LNCaP clone FGC (cell line): ENCODE measurements around the gene CACNA1C.

Source experiments
- DNase-seq: peaks from one replicate; pipeline ENCODE4 v3.0.0-alpha.2; 2011; ENCODE audit warnings: low read depth
- H3K4me3 ChIP-seq: 2 replicates; pipeline ENCODE4 v1.5.1; 2011; ENCODE audit warnings: mild to moderate bottlenecking, low read depth, low read length, control low read depth
- CTCF ChIP-seq: IDR thresholded peaks from 2 replicates; pipeline ENCODE4 v1.5.1; 2012; ENCODE audit warnings: mild to moderate bottlenecking; ENCODE audit not compliant: control insufficient read depth, insufficient read depth; ENCODE audit errors: extremely low read depth

Gene CACNA1C

DNA sequence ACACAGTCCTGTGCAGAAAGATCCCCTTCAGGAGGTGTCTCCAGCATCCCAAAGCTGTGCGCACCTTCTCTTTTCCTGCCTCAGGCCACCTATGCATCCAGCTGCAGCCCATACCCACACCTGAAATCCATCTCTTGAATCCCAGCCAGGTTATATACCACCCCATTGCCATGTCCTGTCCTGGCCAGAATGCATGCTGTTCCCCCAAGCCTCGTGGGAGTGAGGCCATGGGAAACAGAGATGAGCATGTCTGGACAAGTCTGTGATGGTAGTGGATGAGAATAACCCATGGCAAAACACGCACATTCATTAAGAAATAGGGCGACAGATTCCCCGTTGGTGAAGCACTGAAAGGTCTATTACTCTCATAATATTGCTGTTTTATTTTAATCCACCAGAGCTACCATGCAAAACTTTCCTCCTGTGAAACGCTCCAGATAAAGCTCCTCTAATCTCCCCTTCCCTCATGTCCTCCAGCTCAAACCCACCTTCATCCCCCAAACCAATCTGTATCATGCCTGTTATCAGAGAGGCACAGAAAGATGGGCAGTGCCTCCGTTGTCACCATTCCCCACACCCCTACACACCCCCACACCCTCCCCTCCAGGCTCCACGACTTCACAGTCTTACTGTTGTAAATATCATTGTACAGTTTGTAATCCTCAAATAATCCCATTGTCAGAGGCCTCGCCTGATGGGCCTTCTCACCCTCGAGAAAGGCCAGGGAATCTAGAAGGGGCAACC, 644.4 kb downstream of the CACNA1C start:
- no peak for TF ChIP-seq CTCF
- DNase-seq, result no peak
- H3K4me3 ChIP-seq, result no peak overlapping the region

DNA sequence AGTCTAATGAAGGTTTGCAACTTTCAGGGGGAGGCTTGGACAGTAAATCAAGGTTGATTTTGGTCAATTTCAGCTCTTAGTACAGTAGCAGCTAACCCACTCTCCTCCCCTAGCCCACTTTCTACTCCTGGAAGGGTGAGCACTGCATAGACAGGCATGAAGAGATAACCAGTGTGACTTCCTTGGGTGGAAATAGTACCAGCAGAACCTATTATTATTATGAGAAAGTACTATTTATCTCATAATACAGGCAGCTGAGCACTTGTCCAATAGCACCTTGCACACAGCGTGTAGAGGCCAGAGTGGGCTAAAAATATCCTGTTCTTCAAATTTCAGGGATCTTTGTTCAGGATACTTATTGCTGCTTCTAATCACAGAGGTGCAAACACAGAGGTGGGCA, 645.8 kb downstream of the CACNA1C start:
- no peak for DNase-seq
- no peak overlapping the region for H3K4me3 ChIP-seq
- no peak for TF ChIP-seq CTCF

DNA sequence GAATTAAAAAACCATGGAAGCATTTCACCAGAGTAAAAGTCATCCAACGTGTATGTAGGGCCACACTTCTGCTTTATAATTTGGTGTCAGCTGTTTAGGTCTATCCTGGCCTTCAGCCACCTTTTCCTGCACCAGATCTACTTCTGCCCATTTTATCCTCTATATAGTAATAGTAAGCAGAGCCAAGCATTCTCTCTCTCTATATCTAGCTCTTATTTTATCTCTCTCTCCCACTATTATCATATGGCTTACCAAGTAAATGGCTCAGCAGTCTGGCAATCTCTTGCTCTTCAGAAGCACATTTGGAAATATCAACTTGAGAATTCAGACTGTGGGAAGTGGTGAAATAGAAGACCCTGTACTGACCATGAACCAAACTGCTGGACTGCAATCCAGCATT, 657.9 kb downstream of the CACNA1C start:
- DNase-seq, result no peak
- H3K4me3 ChIP-seq, result no peak overlapping the region
- TF ChIP-seq CTCF, result no peak

DNA sequence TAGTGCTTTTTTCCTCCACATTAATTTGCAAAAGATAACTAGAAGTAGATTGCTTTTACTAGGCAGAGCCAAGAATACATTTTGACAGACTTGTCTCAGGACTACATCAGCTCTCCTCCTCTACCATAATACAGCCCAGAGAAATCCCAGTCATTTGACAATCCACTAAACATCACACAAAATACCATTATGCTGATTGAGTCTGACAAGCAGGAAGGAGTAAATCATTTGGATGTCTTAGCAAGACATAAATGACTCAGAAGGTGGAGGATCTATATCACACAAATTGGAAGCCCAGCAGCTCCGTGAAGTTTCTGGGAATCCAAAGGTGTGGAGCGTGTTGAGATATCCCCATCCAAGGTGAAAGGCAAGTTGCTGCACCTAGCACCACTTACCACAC, 666.6 kb downstream of the CACNA1C start:
- DNase-seq, result no peak
- TF ChIP-seq CTCF, result no peak
- no peak overlapping the region for H3K4me3 ChIP-seq

- no peak overlapping the region for H3K4me3 ChIP-seq
- no peak for DNase-seq
- TF ChIP-seq CTCF, result no peak
These were observed 670.0 kb downstream of the CACNA1C start for GRCh38 chr12:2722806-2723205.

DNA sequence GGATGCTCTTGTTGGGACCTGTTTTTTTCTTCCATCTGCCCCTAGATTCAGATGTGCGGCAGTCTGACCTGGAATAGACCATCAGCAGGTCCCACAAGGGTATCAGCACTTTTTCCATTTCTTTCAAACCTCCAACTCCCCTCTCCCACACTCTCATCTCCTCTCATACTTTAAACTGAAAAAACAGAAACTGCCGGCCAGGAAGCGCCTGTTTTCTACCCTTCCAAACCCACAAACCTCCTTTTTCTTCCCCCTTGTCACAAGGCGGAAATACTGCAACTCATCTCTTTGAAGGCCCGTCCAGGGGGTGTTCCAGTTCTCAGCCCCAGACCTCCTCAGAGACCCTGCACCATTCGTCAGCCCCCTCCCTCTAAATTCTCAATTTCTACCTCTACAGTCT, 679.5 kb downstream of the CACNA1C start:
- H3K4me3 ChIP-seq, result no peak overlapping the region

More for the DNA sequence above, 679.5 kb downstream of the CACNA1C start:
- DNase-seq, result no peak
- TF ChIP-seq CTCF, result no peak
